Left ventricle myocardium superior (tissue), 1 donor: ENCODE results near the gene DXO. TPM values are rescaled to one million over a fixed set of nuclear protein-coding genes. Genes with fewer than 3 reads are reported as not detected.
A peak's percentile ranks its signal among the peaks of the same experiment; 100 is the strongest.
"Not testable (repeated sequence)": the region's sequence is repeated elsewhere in the genome, so short reads cannot be mapped to it uniquely, and the experiment has no call there.

Experiments used
- ATAC-seq: fragments of 200-7000 bp; cut with Tn5 transposase; one replicate; pipeline ENCODE4 v1.9.1; 2020; ENCODE audit warnings: mild to moderate bottlenecking, moderate library complexity
- DNase-seq: peaks from one replicate; pipeline ENCODE4 v3.0.0-alpha.2; 2020
- intact Hi-C: fragments of 100-400 bp; cut with micrococcal nuclease; formaldehyde crosslinking; loops from one replicate; pipeline ENCODE4 v1.11.0; 2022
- long read RNA-seq: library from polyadenylated mRNA; unstranded; transcript quantifications from one replicate; pipeline ENCODE4 v2.0.0, GENCODE V29; 2021
- total RNA-seq: library from RNA; stranded (reverse); fragmentation: NEBNext Ultra II Directional; extraction: Animal tissue kit (Norgen Biotek cat#: 25700); gene quantifications from one replicate; pipeline ENCODE4 v1.2.1, GENCODE V29; 2021
- donor health status: DM: no; HTN: yes; CAD: no; lungs with severe emphysema.

Gene DXO
- 11.5 TPM for total RNA-seq
- long read RNA-seq, transcript DXO-201 (7 exons, 1,628 nt) = major isoform, 7 of 23 reads
- long read RNA-seq, partial matches to known transcripts = 3 of 23 reads
- long read RNA-seq, other reads (novel, unspliced or antisense) = 9 of 23 reads

DNA sequence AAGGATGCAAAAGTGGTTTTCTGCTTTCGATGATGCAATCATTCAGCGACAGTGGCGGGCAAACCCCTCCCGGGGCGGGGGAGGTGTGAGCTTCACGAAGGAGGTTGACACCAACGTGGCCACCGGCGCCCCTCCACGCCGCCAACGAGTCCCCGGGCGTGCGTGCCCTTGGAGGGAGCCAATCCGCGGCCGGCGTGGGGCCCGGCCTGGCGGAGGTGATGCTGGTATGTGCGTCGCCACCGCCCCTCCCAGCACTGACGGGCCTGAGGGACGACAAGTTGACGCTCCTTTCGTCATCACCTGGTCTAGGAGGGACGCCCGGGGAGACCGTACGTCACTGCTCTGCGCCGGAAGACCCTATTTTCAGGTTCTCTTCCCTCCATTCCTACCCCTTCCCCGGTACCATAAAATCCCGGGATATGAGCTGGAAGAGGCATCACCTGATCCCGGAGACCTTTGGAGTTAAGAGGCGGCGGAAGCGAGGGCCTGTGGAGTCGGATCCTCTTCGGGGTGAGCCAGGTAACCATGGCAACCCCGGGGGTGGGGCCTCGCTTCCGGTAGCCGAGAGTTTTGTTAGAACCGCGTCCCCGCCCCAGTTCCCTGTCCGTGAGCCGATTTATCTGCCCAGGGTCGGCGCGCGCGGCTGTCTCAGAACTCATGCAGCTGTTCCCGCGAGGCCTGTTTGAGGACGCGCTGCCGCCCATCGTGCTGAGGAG lies at the start of gene DXO:
DXO (minus strand) TSS at position 146 of the 716 bp plus-strand sequence. CDS start 463 bp downstream, outside the sequence.
- ATAC-seq = peak; percentile 96
- DNase-seq = peak; percentile 97
- intact Hi-C loops = no loop called here

DNA sequence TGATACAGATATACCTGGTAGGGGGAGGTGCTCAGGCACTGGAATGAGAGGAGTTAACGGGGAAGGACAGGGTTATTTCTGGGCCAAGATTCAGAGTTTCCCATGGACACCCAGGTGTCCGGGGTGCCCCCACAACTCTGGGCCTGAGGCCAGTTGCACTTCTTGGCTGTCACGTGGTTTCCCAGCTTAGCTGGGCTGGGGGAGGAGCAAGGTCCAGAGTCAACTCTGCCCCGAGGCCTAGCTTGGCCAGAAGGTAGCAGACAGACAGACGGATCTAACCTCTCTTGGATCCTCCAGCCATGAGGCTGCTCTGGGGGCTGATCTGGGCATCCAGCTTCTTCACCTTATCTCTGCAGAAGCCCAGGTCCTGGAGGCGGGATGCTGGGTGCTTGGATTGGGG lies 42.6 kb upstream of the DXO start, which contains the start of gene C4B:
C4B (plus strand) TSS at position 249 of the 400 bp plus-strand sequence; CDS start at position 300, 51 bp downstream.
- DNase-seq, intact Hi-C loops: not testable (repeated sequence)
- ATAC-seq = peak; percentile 86

DNA sequence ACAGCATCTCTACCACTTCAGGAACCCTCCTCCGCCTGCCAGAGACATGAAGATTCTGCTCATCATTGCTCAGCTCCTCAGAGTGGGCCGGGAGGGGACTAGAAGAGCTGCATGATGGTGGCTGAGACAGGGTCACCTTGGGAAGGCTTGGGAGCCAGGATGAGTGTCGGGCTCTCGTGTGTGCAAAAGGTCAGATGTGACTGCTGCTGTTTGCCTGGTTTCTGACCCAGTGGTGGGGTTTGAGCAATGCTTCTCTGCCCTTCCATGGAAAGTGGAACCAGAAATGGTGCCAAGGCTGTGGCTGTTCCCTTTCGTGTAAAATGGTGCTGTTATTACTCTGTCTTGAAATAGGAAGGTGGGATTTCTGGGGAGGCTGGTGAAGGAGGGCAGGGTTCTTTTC lies 41.8 kb upstream of the DXO start:
- ATAC-seq, intact Hi-C loops, DNase-seq: not testable (repeated sequence)

DNA sequence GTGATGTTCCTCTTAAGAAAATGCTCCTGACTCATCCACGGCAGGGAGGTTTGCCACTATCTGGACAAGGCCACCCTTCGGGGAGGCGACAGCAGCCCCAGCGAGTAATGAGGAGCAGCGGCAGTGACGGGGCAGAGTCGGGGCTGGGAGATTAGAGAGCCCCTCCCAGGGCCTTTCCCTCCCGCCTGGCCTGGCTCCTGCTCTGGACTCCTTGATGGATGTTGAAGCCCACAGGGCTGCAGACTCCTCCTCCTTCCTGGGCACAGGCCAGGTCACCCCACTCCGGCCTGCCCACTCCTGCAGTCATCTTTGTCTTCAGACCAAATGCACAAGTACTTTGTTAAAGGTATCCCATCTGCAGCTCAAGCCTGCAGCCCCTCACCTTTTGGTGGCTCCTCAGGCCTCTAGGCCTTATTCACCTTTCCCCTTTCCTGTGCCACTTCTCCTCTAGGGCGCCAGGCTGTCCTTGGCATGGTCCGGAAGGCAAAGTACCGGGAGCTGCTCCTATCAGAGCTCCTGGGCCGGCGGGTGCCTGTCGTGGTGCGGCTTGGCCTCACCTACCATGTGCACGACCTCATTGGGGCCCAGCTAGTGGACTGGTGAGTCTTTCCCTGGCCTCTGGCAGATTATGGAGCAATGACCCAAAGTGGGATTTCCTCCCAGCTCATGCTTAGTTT lies 41.1 kb upstream of the DXO start:
- intact Hi-C loops = not testable (repeated sequence)
- ATAC-seq = peak; percentile 13
- DNase-seq = peak; percentile 36

DNA sequence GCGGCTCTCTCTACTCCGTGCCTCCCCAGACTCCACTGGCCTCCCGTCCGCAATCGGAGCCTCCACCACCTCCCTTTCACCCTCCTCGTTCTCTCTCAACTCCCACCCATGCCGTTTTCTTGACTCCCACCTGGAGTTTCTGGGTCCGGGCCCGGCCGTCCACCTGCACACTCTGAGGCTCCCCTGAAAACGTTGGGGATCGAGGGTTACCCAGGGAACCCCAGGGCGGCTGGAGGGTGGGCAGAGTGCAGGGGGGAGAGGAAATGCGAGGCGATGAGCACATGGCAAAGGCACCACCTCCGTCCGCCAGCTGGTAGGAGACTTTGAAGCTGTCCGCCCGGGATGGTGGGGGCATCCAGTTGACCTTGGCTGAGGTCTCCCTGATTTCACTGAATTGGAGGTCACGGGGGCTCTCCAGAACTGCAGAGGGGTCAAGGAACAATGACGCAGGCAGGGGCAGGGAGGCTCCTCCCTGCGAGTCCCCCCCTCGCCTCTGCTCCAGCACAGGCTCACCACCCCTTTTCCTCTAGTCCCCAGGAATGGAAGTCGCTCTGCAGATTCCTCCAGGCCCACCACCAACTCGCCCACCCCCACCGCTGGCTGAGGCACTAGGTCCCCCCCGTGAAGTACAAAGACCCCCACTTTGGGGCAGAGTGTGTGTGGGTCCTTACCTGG lies 39.1 kb upstream of the DXO start:
- intact Hi-C loops, DNase-seq, ATAC-seq: not testable (repeated sequence)

DNA sequence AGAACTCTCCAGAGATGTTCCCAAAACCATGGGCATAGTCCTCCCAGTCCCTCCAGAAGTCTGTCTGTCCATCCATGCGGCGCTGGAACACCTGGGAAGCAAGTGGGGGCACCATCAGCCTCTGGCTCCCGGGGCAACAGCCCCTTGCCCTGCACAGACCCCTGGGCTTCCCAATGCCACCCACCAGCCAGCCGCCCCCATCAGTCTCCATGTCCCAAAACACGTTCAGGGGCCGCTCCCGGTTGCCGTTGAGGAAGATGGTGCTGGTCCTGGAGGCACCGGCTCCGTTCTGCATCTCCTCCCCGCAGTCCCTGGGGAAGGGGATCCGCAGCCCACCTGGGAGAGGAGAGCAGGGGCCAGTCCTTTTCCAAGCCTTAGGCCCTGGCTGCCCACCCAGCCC lies 37.6 kb upstream of the DXO start:
- DNase-seq, ATAC-seq, intact Hi-C loops: not testable (repeated sequence)

DNA sequence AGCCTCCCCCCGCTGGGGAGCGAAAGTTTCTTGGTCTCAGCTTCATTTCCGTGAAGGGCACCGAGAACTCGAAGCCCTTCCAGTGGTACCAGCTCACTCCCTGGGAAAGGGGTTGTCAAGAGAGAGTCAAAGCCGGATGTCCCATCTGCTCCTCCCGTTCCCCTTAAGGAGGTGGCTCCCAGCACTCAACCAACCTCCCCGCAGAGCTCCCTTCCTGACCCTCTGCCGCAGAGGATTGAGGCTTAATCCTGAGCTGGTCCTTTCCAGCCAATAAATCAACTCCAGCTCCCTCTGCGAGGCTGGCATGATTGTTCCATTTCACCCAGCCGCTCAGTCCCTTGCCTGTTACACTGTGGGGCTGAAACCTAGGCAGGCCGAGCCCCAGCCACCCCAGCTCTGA lies 36.7 kb upstream of the DXO start:
- DNase-seq, ATAC-seq, intact Hi-C loops: not testable (repeated sequence)

DNA sequence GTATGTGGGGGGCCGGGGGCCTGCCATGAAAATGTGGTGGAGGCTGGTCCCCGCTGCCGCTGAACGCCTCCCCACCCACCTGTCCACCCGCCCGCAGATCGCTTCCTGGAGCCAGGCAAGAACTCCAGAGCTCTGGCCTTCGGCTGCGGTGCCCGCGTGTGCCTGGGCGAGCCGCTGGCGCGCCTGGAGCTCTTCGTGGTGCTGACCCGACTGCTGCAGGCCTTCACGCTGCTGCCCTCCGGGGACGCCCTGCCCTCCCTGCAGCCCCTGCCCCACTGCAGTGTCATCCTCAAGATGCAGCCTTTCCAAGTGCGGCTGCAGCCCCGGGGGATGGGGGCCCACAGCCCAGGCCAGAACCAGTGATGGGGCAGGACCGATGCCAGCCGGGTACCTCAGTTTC lies 36.1 kb upstream of the DXO start:
- ATAC-seq, DNase-seq, intact Hi-C loops: not testable (repeated sequence)

DNA sequence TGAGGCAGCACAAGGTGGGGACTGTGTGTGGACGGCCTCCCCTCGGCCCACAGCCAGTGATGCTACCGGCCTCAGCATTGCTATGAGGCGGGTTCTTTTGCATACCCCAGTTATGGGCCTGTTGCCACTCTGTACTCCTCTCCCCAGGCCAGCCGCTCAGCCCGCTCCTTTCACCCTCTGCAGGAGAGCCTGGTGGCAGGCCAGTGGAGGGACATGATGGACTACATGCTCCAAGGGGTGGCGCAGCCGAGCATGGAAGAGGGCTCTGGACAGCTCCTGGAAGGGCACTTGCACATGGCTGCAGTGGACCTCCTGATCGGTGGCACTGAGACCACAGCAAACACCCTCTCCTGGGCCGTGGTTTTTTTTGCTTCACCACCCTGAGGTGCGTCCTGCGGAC lies 35.1 kb upstream of the DXO start:
- DNase-seq = peak; percentile 12
- ATAC-seq, intact Hi-C loops: not testable (repeated sequence)

DNA sequence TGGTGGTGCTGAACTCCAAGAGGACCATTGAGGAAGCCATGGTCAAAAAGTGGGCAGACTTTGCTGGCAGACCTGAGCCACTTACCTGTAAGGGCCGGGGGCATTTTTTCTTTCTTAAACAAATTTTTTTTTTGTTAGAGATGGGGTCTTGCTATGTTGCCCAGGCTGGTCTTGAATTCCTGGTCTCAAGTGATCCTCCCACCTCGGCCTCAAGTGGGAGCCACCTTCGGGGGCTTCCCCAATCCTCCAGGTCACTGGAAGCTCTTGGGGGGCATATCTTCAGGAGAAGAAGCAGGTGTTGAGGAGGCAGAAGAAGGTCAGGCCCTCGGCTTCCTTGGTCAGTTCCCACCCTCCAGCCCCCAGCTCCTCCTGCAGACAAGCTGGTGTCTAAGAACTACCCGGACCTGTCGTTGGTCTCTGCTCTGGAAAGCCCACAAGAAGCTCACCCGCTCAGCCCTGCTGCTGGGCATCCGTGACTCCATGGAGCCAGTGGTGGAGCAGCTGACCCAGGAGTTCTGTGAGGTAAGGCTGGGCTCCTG lies 34.1 kb upstream of the DXO start:
- ATAC-seq, intact Hi-C loops, DNase-seq: not testable (repeated sequence)

DNA sequence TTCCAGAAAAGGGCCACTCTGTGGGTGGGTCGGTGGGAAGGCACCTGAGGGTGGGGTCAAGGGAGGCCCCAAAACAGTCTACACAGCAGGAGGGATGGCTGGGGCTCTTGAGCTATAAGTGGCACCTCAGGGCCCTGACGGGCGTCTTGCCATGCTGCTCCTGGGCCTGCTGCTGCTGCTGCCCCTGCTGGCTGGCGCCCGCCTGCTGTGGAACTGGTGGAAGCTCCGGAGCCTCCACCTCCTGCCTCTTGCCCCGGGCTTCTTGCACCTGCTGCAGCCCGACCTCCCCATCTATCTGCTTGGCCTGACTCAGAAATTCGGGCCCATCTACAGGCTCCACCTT lies 33.6 kb upstream of the DXO start:
- DNase-seq = peak; percentile 49
- intact Hi-C loops = not testable (repeated sequence)
- ATAC-seq = peak; percentile 35

DNA sequence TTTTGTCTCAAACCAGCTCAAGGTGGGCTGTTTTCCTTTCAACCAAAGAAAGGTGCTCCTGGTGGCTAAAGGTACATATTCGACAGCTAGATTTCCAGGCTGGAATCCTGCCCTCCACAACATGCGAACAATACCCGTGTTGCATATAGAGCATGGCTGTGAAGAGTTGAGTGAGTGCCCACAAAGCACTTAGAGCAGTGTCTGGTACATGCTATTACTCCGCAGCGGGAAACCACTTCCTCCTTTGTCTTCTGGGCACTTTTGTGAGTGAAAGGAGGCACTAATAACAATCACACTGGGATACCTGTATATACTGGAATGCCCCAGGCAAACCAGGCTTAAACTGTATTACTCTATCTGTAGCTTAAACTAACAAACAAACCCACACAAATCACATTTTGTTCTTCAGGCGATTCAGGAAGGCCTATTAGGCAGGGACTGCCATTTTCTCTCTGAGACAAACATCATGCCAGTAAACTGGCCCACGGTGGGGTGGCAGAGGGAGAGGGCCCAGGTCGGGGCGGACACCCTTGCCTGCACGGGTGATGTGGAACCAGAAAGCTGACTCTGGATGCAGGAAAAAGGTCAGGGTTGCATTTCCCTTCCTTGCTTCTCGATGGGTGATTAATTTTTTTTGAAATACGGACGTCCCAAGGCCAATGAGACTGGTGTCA lies 33.1 kb upstream of the DXO start:
- ATAC-seq, DNase-seq, intact Hi-C loops: not testable (repeated sequence)

DNA sequence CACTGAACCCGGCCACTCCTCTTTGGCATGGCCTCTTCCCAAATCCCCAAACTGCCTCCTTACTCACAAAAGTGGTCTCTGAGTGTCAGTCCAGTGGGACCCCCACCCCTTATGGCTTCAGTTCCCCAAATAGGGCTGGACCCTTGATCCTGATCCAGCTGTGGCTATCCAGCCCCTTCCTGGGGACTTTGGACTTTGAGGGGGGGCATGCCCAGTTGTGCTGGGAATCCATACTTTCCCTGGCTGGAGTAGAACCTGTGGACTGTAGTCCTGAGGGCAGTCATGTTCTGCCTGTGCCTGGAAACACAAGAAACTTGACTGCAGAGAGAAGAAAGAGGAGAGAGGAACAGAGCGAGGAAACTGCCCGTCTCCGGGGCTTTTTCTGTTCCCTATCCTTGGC lies 32.5 kb upstream of the DXO start:
- intact Hi-C loops, DNase-seq, ATAC-seq: not testable (repeated sequence)

DNA sequence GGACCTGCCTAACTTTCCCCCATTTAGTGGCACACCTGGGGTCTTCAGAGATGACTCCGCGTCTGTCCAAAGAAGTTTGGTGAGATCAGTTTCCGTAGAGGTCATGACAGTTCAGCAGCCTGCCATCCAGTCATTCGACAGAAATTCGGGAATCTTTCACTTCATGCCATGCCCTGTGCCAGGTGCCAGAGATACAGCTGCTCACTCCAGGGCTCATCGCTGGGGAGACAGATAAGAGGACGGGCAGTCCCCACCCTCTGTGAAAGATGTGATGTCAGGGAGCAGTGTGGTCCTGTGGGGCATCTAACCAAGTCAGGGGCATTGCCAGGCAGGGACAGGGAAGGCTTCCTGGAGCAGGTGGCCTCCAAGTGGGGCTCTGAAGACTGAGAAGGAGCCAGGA lies 31.4 kb upstream of the DXO start:
- DNase-seq, intact Hi-C loops: not testable (repeated sequence)
- ATAC-seq = peak; percentile 3

DNA sequence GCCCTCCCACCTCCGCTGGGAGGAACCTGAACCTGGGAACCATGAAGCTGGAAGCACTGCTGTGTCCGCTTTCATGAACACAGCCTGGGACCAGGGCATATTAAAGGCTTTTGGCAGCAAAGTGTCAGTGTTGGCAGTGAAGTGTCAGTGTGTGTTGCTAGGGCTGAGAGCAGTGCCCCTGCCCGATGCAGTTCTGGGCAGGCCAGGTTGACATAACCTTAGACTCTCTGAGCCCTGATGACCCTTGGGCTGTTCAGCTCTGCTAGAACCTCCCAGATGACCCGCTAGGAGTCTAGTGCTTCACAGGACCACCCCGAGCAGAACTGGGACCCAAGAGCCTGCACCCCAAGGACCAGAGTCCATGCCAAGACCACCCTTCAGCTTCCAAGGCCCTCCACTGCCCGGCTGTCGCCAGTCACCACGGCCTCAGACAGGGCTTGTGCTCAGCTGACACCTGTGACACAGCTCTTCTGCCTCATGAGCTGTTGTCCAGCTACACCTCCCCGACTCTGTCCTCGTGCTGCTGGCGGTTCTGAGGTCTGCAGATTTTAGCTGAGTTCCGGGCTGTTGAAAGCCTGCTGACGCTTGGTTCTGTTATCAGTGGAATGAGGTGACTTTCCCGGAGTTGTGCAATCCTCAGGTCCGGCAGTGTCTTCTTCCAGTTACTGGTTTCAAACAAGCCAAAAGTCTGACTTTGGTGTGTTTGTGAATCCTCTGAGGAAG lies 30.8 kb upstream of the DXO start:
- intact Hi-C loops, DNase-seq: not testable (repeated sequence)
- peak; percentile 50 for ATAC-seq

DNA sequence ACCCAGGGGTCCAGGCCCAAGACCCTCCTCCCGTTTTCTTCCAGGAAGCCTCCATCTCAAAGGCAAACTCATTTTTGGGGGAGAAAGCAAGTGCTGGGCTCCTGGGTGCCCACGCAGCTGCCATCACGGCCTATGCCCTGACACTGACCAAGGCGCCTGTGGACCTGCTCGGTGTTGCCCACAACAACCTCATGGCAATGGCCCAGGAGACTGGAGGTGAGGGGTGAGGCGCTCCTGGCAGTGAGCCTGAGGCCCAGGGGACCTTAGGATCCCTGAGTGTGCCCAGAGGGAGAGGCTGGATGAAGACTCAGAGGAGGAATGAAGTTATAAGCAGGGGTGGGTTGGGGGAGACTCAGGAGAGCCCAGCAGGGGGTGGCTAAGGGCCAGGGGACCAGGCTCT lies 24.4 kb upstream of the DXO start:
- not testable (repeated sequence) for DNase-seq

DNA sequence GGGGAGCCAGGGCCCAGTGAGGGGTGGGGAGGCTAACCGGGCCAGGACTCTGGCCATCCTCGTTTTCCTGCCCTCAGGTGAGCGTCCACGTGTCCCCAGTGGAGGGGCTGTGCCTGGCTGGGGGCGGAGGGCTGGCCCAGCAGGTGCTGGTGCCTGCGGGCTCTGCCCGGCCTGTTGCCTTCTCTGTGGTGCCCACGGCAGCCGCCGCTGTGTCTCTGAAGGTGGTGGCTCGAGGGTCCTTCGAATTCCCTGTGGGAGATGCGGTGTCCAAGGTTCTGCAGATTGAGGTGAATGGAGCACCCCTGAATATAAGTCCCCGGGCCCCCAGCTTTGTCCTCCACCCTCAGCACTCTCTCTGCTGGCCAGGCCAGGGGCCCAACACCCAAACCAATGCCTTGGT lies 22.5 kb upstream of the DXO start:
- intact Hi-C loops, DNase-seq, ATAC-seq: not testable (repeated sequence)

More for the DNA sequence above, 24.4 kb upstream of the DXO start:
- intact Hi-C loops, ATAC-seq: not testable (repeated sequence)

DNA sequence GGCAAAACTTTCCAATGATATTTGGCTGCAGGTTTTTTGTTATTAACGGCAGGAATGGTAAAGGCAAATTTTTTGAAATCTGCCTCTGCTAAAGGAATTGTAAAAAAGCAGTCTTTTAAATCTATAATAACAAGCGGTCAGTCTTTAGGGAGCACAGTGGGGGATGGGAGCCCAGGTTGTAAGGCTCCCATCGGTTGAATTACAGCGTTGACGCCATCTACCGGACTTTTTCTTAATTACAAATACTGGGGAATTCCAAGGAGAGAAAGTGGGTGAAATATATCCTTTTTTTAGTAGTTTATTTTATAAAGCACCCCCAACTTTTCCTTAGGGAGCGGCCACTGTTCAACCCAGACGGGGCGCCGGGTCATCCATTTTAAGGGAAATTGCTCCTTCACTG lies 17.4 kb upstream of the DXO start:
- ATAC-seq, DNase-seq, intact Hi-C loops: not testable (repeated sequence)
